Osteocyte (in vitro differentiated cells): ENCODE data around the gene CCR6. TPM values are rescaled to one million over a fixed set of nuclear protein-coding genes. Genes with fewer than 3 reads are reported as not detected.
"Not testable (repeated sequence)": the region's sequence is repeated elsewhere in the genome, so short reads cannot be mapped to it uniquely, and the experiment has no call there.

ENCODE experiments used
- DNase-seq: peaks from one replicate; pipeline ENCODE4 v3.0.0; 2021; ENCODE audit warnings: mixed read lengths; ENCODE audit not compliant: unreplicated experiment; ENCODE audit errors: extremely low spot score
- H3K27ac Mint-ChIP-seq: one replicate; pipeline ENCODE4 v1.8.0; 2021; ENCODE audit warnings: mild to moderate bottlenecking, mixed read lengths; ENCODE audit not compliant: unreplicated experiment
- H3K27me3 Mint-ChIP-seq: one replicate; pipeline ENCODE4 v1.8.0; 2021; ENCODE audit warnings: mixed read lengths; ENCODE audit not compliant: unreplicated experiment
- H3K36me3 Mint-ChIP-seq: one replicate; pipeline ENCODE4 v1.8.0; 2021; ENCODE audit warnings: mixed read lengths; ENCODE audit not compliant: unreplicated experiment
- H3K4me1 Mint-ChIP-seq: one replicate; pipeline ENCODE4 v1.8.0; 2021; ENCODE audit warnings: mixed read lengths; ENCODE audit not compliant: unreplicated experiment
- H3K4me3 Mint-ChIP-seq: one replicate; pipeline ENCODE4 v1.8.0; 2021; ENCODE audit warnings: mild to moderate bottlenecking, moderate library complexity, mixed read lengths; ENCODE audit not compliant: unreplicated experiment
- H3K9me3 Mint-ChIP-seq: one replicate; pipeline ENCODE4 v1.8.0; 2021; ENCODE audit warnings: mixed read lengths; ENCODE audit not compliant: unreplicated experiment
- CTCF ChIP-seq: fragments of 200-600 bp; sonication (generic); IDR thresholded peaks from 2 replicates; pipeline ENCODE4 v1.5.0; 2021; ENCODE audit warnings: antibody characterized with exemption, mild to moderate bottlenecking, moderate library complexity
- total RNA-seq: library from RNA; stranded (reverse); gene quantifications from 2 replicates; pipeline ENCODE4 v1.2.1, GENCODE V29; 2021

The CCR6 gene
- total RNA-seq, 1 donor from 2014 or later = not detected

GRCh38 chr6:167161851-167162467, 39.1 kb downstream of the CCR6 start:
- Mint-ChIP-seq H3K27ac (no peak overlapping the region), H3K36me3 (no peaks in the 10 kb centered on the region), H3K27me3 (peaks cover 24% of the 10 kb centered on the region), H3K9me3 (no peaks in the 10 kb centered on the region), H3K4me3 (no peak overlapping the region), H3K4me1 (no peaks in the 10 kb centered on the region)
- TF ChIP-seq CTCF = no peak
- no peak for DNase-seq

GRCh38 chr6:167162591-167162990, 39.7 kb downstream of the CCR6 start:
- H3K4me3 Mint-ChIP-seq = no peak overlapping the region
- no peaks in the 10 kb centered on the region for H3K4me1 Mint-ChIP-seq
- no peak for TF ChIP-seq CTCF
- peaks cover 25% of the 10 kb centered on the region for H3K27me3 Mint-ChIP-seq
- no peak for DNase-seq
- H3K9me3 Mint-ChIP-seq = no peaks in the 10 kb centered on the region
- H3K36me3 Mint-ChIP-seq = no peaks in the 10 kb centered on the region
- H3K27ac Mint-ChIP-seq = no peak overlapping the region

GRCh38 chr6:167163476-167164011, 40.6 kb downstream of the CCR6 start:
- no peaks in the 10 kb centered on the region for H3K36me3 Mint-ChIP-seq
- DNase-seq = no peak
- TF ChIP-seq CTCF = no peak
- no peak overlapping the region for H3K4me3 Mint-ChIP-seq
- H3K9me3 Mint-ChIP-seq = no peaks in the 10 kb centered on the region
- peaks cover 25% of the 10 kb centered on the region for H3K27me3 Mint-ChIP-seq
- H3K4me1 Mint-ChIP-seq = no peaks in the 10 kb centered on the region
- no peak overlapping the region for H3K27ac Mint-ChIP-seq

- no peaks in the 10 kb centered on the region for H3K36me3 Mint-ChIP-seq
- H3K9me3 Mint-ChIP-seq = no peaks in the 10 kb centered on the region
- TF ChIP-seq CTCF = no peak
- H3K27ac Mint-ChIP-seq = no peak overlapping the region
- H3K4me1 Mint-ChIP-seq = no peaks in the 10 kb centered on the region
- DNase-seq = no peak
- H3K4me3 Mint-ChIP-seq = no peak overlapping the region
- H3K27me3 Mint-ChIP-seq = peaks cover 21% of the 10 kb centered on the region
Observed at GRCh38 chr6:167164261-167164660, 41.4 kb downstream of the CCR6 start.

- Mint-ChIP-seq H3K36me3 (no peaks in the 10 kb centered on the region), H3K4me1 (no peaks in the 10 kb centered on the region), H3K27me3 (peaks cover 24% of the 10 kb centered on the region), H3K27ac (no peak overlapping the region), H3K4me3 (no peak overlapping the region), H3K9me3 (no peaks in the 10 kb centered on the region)
- no peak for TF ChIP-seq CTCF
- no peak for DNase-seq
Observed at GRCh38 chr6:167165858-167166471, 43.1 kb downstream of the CCR6 start.

GRCh38 chr6:167167699-167168098, 44.8 kb downstream of the CCR6 start:
- H3K4me3 Mint-ChIP-seq, H3K9me3 Mint-ChIP-seq, DNase-seq, H3K27ac Mint-ChIP-seq, H3K4me1 Mint-ChIP-seq, H3K36me3 Mint-ChIP-seq: not testable (repeated sequence)
- peaks cover 24% of the 10 kb centered on the region for H3K27me3 Mint-ChIP-seq

- not testable (repeated sequence) for H3K27ac Mint-ChIP-seq, H3K9me3 Mint-ChIP-seq, H3K36me3 Mint-ChIP-seq, H3K4me3 Mint-ChIP-seq, H3K4me1 Mint-ChIP-seq, DNase-seq
- H3K27me3 Mint-ChIP-seq = peaks cover 24% of the 10 kb centered on the region
Observed at GRCh38 chr6:167168296-167168695, 45.4 kb downstream of the CCR6 start.

GRCh38 chr6:167169867-167170266, 47.0 kb downstream of the CCR6 start:
- not testable (repeated sequence) for H3K27ac Mint-ChIP-seq, H3K4me1 Mint-ChIP-seq, H3K4me3 Mint-ChIP-seq, DNase-seq, H3K36me3 Mint-ChIP-seq, H3K9me3 Mint-ChIP-seq
- peaks cover 19% of the 10 kb centered on the region for H3K27me3 Mint-ChIP-seq
